WTC11 (cell line): ENCODE measurements around the gene GNAS.

Experiments used
- CTCF ChIP-seq: fragments of 200-600 bp; IDR thresholded peaks from 2 replicates; pipeline ENCODE4 v1.8.0; 2022; ENCODE audit warnings: antibody characterized with exemption
- FOXJ3 ChIP-seq: sonication (generic); formaldehyde crosslinking; IDR thresholded peaks from 2 replicates; pipeline ENCODE4 v1.9.0; 2021; ENCODE audit warnings: missing genetic modification reagents, mild to moderate bottlenecking, borderline replicate concordance
- KAT7 ChIP-seq: sonication (generic); formaldehyde crosslinking; IDR thresholded peaks from 2 replicates; pipeline ENCODE4 v1.8.1; 2023; ENCODE audit warnings: missing genetic modification reagents, mild to moderate bottlenecking, borderline replicate concordance
- USF2 ChIP-seq: sonication (generic); formaldehyde crosslinking; IDR thresholded peaks from 2 replicates; pipeline ENCODE4 v1.8.1; 2023; ENCODE audit warnings: mild to moderate bottlenecking, missing genetic modification reagents, moderate library complexity

GRCh38 chr20:58817748-58818147, 34.8 kb upstream of the GNAS start:
- TF ChIP-seq CTCF (no peak), KAT7 (CRISPR knock-in tag) (no peak), FOXJ3 (CRISPR knock-in tag) (no peak), USF2 (CRISPR knock-in tag) (no peak)
